Testis (tissue), 3 donors: ENCODE measurements around the gene CARMIL1. TPM values are rescaled to one million over a fixed set of nuclear protein-coding genes. Genes with fewer than 3 reads are reported as not detected.

Experiments
- DNase-seq: peaks from one replicate; pipeline ENCODE4 v3.0.0-alpha.2; 2019
- H3K27ac ChIP-seq, 2 donors: fragments of 200-600 bp; sonication (generic); one replicate each; pipeline ENCODE4 v1.5.1; 2019
- H3K27me3 ChIP-seq: fragments of 200-600 bp; sonication (generic); one replicate; pipeline ENCODE4 v1.5.1; 2019
- H3K36me3 ChIP-seq: fragments of 200-600 bp; sonication (generic); one replicate; pipeline ENCODE4 v1.5.1; 2017; ENCODE audit warnings: low read depth; ENCODE audit errors: missing control alignments
- H3K4me1 ChIP-seq: fragments of 200-600 bp; sonication (generic); one replicate; pipeline ENCODE4 v1.5.1; 2019
- H3K4me3 ChIP-seq, 2 donors: fragments of 200-600 bp; sonication (generic); one replicate each; pipeline ENCODE4 v1.5.1; 2017 to 2019
- H3K9me3 ChIP-seq: fragments of 200-600 bp; sonication (generic); one replicate; pipeline ENCODE4 v1.5.1; 2017
- CTCF ChIP-seq, 3 experiments: fragments of 450-650 bp in 2 of 3; fragments of 200-600 bp in 1 of 3; sonication (generic) in 1 of 3; IDR thresholded peaks; one replicate each; pipeline ENCODE4 v1.5.1; 2016 to 2019; ENCODE audit warnings: antibody characterized with exemption in 3 of 3, mild to moderate bottlenecking in 2 of 3, moderate library complexity in 1 of 3
- POLR2A ChIP-seq: fragments of 450-650 bp; IDR thresholded peaks from one replicate; pipeline ENCODE4 v1.6.1; 2017; ENCODE audit warnings: antibody characterized with exemption, mild to moderate bottlenecking, moderate library complexity
- WGBS, 2 donors: methylation state at CpG; one replicate each; pipeline ENCODE4 v1.1.5; 2018; 5-methylcytosine and 5-hydroxymethylcytosine counted together
- intact Hi-C: fragments of 100-400 bp; cut with DNase I; formaldehyde crosslinking; loops from one replicate; pipeline ENCODE4 v1.15.1; 2023; ENCODE audit warnings: low total_unique reads
- polyA plus RNA-seq: library from polyadenylated mRNA; stranded (reverse); fragments of 350-450 nt; fragmentation: Illumina TruSeq; extraction: RNeasy Lipid Tissue Mini Kit (QIAGEN cat#74804); gene quantifications from one replicate; pipeline ENCODE4 v1.2.3, GENCODE V29; 2014; ENCODE audit warnings: low read depth, low replicate concordance; ENCODE audit not compliant: insufficient read depth
- total RNA-seq, 2 donors: library from RNA; depleted of rRNA; stranded (reverse); fragments of >200 nt; gene quantifications; one replicate each; pipeline ENCODE4 v1.2.3, GENCODE V29; 2016

Gene CARMIL1
- total and polyA plus RNA-seq, 3 donors from 2014 or later = 39.4 to 120 (median 108) TPM

GRCh38 chr6:25287941-25288340 is 8.8 kb downstream of the CARMIL1 start:
- no peaks in the 10 kb centered on the region for H3K9me3 ChIP-seq
- no peak overlapping the region for H3K4me3 ChIP-seq
- H3K4me1 ChIP-seq = peaks cover 15% of the 10 kb centered on the region
- H3K36me3 ChIP-seq = no peaks in the 10 kb centered on the region
- TF ChIP-seq CTCF (IDR thresholded peaks at IDR 0.05) = no peak
- TF ChIP-seq POLR2A = no peak
- peak overlapping the region; percentile 16 to 33 for H3K27ac ChIP-seq
- WGBS, 2 donors = 71 to 96% methylated on average over 6 of the region's 6 CpGs
- DNase-seq = no peak
- no peaks in the 10 kb centered on the region for H3K27me3 ChIP-seq
- intact Hi-C loops = no loop called here

GRCh38 chr6:25288518-25288917 is 9.3 kb downstream of the CARMIL1 start:
- TF ChIP-seq CTCF (IDR thresholded peaks at IDR 0.05) (no peak), POLR2A (no peak)
- Histone ChIP-seq H3K27ac (no peak overlapping the region), H3K27me3 (no peaks in the 10 kb centered on the region), H3K9me3 (no peaks in the 10 kb centered on the region), H3K4me1 (peaks cover 15% of the 10 kb centered on the region), H3K4me3 (no peak overlapping the region), H3K36me3 (no peaks in the 10 kb centered on the region)
- 57 to 74% methylated on average over 2 of the region's 2 CpGs for WGBS, 2 donors
- no peak for DNase-seq
- intact Hi-C loops = no loop called here

- no peak for DNase-seq
- intact Hi-C loops = no loop called here
- 69 to 82% methylated on average over 5 of the region's 5 CpGs for WGBS, 2 donors
- Histone ChIP-seq H3K9me3 (no peaks in the 10 kb centered on the region), H3K27ac (peak overlapping the region; percentile 2 to 12), H3K27me3 (no peaks in the 10 kb centered on the region), H3K36me3 (no peaks in the 10 kb centered on the region), H3K4me3 (no peak overlapping the region), H3K4me1 (peaks cover 26% of the 10 kb centered on the region)
- TF ChIP-seq CTCF (IDR thresholded peaks at IDR 0.05) (no peak), POLR2A (no peak)
Measured at GRCh38 chr6:25290306-25291060, 11.3 kb downstream of the CARMIL1 start.

- Histone ChIP-seq H3K4me1 (peaks cover 41% of the 10 kb centered on the region), H3K36me3 (no peaks in the 10 kb centered on the region), H3K4me3 (no peak overlapping the region), H3K27ac (peak overlapping the region in 1 of 2 donors; percentile 3), H3K9me3 (no peaks in the 10 kb centered on the region), H3K27me3 (no peaks in the 10 kb centered on the region)
- intact Hi-C loops = no loop called here
- no peak for DNase-seq
- TF ChIP-seq CTCF (IDR thresholded peaks at IDR 0.05) (no peak), POLR2A (no peak)
- 68 to 70% methylated on average over 4 of the region's 4 CpGs for WGBS, 2 donors
Measured at GRCh38 chr6:25292384-25292783, 13.2 kb downstream of the CARMIL1 start.

GRCh38 chr6:25295651-25296050 is 16.5 kb downstream of the CARMIL1 start:
- TF ChIP-seq POLR2A (no peak), CTCF (IDR thresholded peaks at IDR 0.05) (no peak)
- H3K27ac ChIP-seq = peak overlapping the region; percentile 71 to 79
- H3K4me1 ChIP-seq = peaks cover 43% of the 10 kb centered on the region
- no peak overlapping the region for H3K4me3 ChIP-seq
- no peaks in the 10 kb centered on the region for H3K9me3 ChIP-seq
- H3K36me3 ChIP-seq = no peaks in the 10 kb centered on the region
- H3K27me3 ChIP-seq = no peaks in the 10 kb centered on the region
- intact Hi-C loops = no loop called here
- DNase-seq = no peak
- WGBS, 2 donors = 38 to 63% methylated on average over 1 of the region's 1 CpG
